GM13976 (cell line): Measurements from ENCODE around the gene DSN1.
"Not testable (repeated sequence)": the region's sequence is repeated elsewhere in the genome, so short reads cannot be mapped to it uniquely, and the experiment has no call there.

Experiments used
- DNase-seq: peaks from one replicate; pipeline ENCODE4 v3.0.0; 2012; ENCODE audit warnings: low spot score
- CTCF ChIP-seq: IDR thresholded peaks from 2 replicates; pipeline ENCODE4 v1.5.1; 2012; ENCODE audit warnings: borderline replicate concordance, mild to moderate bottlenecking; ENCODE audit not compliant: insufficient read depth; ENCODE audit errors: extremely low read depth, missing control alignments, control extremely low read depth
- in situ Hi-C: fragments of 300-500 bp; cut with MboI; formaldehyde crosslinking; loops from one replicate; pipeline ENCODE4 v1.12.0; 2022; ENCODE audit warnings: low sequenced_read_pairs, mixed read lengths, inconsistent platforms; ENCODE audit not compliant: unreplicated experiment

DSN1 gene

GRCh38 chr20:36806049-36806448, 32.5 kb upstream of the DSN1 start:
- TF ChIP-seq CTCF, result no peak
- DNase-seq, result no peak
- in situ Hi-C loops, result no loop called here

GRCh38 chr20:36805396-36805795, 31.8 kb upstream of the DSN1 start:
- no peak for DNase-seq
- no peak for TF ChIP-seq CTCF
- in situ Hi-C loops, result no loop called here

- no peak for TF ChIP-seq CTCF
- in situ Hi-C loops, result no loop called here
- no peak for DNase-seq
Measured at GRCh38 chr20:36804425-36804824, 30.9 kb upstream of the DSN1 start.

GRCh38 chr20:36802326-36803222, 29.0 kb upstream of the DSN1 start:
- TF ChIP-seq CTCF, result no peak
- DNase-seq, result no peak
- in situ Hi-C loops, result no loop called here

- no peak for TF ChIP-seq CTCF
- DNase-seq, result no peak
- in situ Hi-C loops, result no loop called here
Measured at GRCh38 chr20:36800410-36800809, 26.8 kb upstream of the DSN1 start.

GRCh38 chr20:36799313-36799712, 25.8 kb upstream of the DSN1 start:
- DNase-seq, in situ Hi-C loops: not testable (repeated sequence)

- in situ Hi-C loops, result no loop called here
- TF ChIP-seq CTCF, result no peak
- no peak for DNase-seq
Measured at GRCh38 chr20:36796875-36797274, 23.3 kb upstream of the DSN1 start.
